GM19099 (cell line): ENCODE results near the gene VMO1.

ENCODE experiments used
- POLR2A ChIP-seq: IDR thresholded peaks from 3 replicates; pipeline ENCODE4 v1.6.1; 2011; ENCODE audit warnings: low read depth; ENCODE audit not compliant: insufficient read length; ENCODE audit errors: extremely low read depth

The VMO1 gene

DNA sequence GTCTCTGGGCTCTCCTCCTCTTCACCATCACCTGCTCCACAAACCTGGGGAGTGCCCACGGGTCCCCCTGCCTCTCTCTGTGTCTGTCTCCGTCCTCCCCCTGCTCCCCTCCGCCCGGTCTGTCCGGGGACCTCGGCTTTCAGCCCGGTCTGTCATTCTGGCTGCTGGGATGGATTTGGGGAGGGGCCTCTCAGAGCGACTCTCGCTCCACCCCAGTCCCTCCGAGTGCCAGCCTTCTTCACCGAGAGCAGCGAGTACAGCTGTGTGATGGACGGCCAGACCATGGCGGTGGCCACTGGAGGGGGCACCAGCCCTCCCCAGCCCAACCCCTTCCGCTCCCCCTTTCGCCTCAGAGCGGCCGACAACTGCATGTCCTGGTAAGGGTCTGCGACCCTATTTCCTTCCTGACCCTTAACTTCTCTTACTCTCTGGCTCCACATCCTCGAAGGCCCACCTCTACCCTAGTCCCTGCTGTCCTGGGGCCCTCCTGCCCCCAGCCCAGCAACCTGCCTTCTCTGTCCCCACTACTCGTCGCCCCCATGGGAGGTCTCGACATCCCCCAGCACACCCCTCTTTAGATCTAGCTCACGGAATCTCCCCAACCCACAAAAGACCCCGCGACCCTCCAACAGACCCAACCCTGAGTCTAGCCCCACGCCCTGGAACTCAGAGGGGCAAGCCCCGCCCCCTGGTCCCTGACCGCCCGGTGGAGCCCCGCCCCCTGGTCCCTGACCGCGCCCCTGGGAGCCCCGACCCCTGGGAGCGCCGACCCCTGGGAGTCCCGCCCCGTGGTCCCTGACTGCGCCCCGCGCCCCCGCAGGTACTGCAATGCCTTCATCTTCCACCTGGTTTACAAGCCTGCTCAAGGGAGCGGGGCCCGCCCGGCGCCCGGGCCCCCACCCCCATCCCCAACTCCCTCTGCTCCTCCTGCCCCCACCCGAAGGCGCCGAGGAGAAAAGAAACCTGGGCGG, 40.9 kb downstream of the VMO1 start:
- no peak for TF ChIP-seq POLR2A

DNA sequence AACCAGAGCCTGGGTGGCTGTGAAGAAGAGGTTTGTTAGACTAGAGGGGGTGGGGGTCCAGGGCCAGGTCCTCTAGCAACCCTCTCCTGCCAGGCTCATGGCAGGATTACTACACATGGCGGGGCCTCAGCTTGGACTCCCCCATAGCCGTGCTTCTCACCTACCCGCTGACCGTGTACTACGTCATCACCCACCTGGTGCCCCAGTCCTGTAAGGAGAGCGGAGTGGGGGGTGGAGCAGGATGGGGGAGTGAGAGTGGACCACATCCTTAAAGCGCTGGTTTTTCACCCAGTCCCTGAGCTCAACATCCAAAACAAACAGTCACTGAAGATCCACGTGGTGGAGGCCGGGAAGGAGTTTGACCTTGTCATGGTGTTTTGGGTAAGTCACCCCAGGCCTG, 42.3 kb downstream of the VMO1 start:
- TF ChIP-seq POLR2A = no peak

DNA sequence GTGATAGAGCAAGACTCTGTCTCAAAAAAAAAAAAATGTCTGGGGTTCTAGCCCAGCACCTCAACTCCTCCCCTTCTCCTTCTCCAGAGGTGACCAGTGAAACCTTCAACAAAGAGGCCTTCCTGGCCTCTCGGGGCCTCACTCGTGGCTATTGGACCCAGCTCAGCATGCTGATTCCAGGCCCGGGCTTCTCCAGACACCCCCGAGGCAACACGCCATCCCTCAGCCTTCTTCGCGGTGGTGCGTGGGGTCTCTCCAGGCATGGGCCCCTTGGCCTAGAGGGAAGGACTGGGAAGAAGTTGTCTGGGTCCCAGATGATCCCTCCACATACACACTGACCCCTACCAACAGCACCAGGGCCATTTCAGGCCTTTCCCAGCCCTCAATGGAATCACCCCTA, 42.9 kb downstream of the VMO1 start:
- TF ChIP-seq POLR2A = no peak

DNA sequence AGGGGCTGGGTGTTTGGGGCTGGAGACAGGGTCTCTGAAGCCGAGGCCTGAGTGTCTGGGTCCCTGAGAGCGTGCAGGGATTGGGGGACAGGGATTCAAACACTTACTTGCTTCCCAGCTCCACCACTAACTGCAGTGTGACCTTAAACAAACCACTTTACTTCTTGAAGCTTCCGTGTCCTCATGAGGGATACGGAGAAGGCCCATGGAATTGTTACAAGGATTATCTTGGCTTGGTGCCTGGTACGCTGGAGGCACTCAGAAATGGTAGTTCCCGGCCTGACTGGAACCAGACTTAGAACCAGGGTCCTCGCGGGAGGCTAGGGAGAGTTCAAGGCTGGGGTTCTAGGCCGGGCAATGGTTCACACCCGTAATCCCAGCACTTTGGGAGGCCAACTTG, 43.5 kb downstream of the VMO1 start:
- TF ChIP-seq POLR2A = no peak

DNA sequence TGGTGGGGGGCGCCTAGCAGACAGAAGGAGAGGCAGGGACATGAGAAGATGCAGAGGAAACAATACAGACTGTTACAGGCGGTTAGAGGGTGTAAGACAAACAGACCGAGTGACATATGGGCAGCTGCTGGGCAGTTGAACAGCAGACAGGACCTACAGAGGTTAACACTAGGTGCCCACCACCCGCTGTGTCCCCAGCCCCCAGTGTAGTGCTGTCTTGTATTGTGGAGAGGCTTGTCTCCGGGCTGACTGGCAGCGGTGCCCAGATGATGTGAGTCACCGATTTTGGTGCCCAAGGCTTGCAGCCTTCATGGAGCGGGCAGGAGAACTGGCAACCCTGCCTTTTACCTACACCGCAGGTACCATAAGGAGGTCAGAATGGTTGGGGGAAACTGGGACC, 44.0 kb downstream of the VMO1 start:
- TF ChIP-seq POLR2A = no peak

DNA sequence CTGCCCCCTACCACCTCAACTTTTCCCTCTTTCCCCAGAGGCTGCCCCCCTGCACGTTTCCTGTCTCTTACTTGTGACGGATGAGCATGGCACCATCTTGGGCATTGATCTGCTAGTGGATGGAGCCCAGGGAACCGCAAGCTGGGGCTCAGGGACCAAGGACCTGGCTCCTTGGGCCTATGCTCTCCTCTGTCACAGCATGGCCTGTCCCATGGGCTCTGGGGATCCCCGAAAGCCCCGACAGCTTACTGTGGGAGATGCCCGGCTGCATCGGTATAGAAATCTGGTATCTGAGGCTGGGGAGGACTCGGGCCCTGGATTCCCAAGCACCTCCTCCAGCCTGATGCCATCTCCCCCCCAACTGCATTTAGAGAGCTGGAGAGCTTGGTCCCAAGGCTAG, 44.6 kb downstream of the VMO1 start:
- no peak for TF ChIP-seq POLR2A

DNA sequence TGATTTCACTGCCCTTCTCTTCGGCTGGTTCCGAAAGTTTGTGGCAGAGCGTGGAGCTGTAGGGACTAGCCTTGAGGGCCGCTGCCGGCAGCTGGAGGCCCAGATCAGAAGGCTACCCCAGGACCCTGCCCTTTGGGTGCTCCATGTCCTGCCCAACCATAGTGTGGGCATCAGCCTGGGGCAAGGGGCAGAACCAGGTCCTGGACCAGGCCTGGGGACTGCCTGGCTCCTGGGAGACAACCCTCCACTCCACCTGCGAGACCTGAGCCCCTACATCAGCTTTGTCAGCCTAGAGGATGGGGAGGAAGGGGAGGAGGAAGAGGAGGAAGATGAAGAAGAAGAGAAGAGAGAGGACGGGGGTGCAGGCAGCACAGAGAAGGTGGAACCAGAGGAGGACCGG, 45.6 kb downstream of the VMO1 start:
- no peak for TF ChIP-seq POLR2A

DNA sequence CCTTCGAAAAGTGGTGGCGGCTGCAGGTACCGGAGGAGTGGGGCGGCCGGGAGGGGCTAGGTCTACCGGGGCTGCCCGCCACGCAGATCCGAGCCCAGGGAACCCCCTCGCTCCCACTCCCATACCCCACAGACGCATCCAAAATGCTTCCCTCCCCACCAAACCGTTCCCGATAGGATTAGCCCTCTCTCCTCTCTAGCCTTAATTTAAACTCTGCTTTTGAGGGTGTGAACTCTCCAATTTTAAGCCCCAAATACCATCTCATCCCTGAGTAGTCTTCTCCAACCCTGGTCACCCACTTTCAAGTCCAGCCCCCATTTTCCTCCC, 46.2 kb downstream of the VMO1 start:
- no peak for TF ChIP-seq POLR2A

DNA sequence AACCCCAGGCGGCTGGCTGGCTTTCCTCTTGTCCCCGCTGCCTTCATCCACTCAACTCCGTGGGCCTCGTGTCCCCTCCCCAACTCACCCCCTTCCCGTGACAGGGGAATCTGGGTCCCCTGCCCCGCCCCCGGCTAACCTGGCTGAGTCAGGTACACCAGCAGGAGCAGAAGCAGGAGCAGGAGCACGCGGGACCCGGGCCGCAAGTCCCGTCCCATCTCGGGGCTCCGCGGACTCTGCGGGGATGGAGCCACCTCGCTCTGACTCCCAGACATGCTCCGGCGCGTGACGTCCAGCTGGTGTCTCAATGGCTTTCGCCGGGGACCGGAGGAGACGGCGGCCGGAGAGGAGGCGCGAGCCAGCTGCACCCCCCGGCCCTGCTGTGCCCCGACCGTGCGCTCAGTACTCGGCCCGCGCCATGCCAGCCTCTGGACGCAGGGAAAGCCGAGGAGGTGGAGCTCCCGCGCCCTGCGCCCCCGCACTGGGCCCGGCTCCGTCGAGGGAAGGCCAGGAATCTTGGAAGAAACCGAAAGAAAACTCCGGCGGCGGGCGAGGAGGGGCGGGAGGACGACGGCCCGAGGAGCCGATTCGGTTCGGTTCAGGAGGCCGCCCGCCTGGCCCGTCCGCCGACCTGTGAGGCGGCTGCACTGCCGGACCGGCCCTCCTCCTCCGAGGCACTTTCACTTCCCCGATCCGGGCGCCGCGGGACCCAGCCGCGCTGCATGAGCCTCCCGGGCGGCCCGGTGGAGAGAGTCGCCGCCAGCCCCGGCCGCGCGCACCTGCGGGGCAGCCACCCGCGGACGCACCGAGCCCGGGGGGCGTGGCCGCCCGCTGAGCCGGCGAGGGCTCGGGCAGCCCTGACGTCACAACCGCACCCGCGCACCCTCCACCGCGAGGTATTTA, 46.8 kb downstream of the VMO1 start, which contains the start of the genes CXCL16 and ZMYND15:
CXCL16 (minus strand) TSS at position 807 of the 903 bp plus-strand sequence; CDS start at position 218, 589 bp downstream.
ZMYND15 (plus strand) TSS at position 712 of the 903 bp plus-strand sequence. CDS start 716 bp downstream, outside the sequence.
- no peak for TF ChIP-seq POLR2A

DNA sequence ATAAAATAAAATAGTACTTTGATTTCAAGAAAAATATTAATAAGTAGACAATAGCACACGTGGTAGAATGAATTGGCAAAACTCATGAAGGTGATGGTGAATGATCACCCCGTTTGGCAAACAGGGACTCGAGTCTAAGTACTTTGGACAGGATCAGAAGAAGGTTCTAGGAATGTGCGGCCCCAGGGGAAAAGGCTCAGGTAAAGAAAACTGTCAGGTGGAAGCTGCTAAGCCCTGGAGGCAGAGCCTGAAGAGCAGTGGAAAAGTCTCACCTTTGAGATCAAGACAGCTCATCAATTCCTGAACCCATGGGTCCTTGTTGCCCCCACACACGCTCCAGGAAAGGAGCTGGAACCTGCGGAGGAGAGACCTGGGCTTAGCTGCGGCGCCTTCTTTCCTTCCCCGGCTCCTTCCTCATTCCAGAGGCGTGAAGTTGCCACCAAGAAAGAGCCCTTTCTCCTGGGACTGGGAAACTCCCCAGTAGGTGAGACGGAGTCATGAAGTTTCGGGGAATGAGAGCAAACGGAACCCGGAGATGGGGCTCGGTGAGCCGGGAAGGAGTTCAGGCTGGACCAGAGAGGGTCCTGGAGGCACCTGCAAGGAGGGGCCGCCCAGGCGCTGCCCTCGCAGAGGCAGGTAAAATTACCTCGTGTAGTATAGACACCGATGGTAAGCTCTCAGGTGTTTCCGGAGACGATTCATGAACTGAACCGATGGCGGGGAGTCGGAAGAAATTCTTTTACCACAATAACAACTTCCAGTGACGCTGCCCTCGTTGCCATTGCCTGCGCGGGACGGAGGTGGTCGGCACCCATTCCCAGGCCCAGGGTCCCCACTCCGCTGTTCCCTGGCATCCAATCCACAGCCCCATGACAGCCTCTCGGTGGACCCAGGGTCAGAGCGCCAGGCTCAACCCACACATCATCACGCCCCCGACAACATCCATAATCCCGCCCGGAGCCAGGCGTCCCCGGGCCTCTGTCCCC, 47.7 kb downstream of the VMO1 start:
- no peak for TF ChIP-seq POLR2A

DNA sequence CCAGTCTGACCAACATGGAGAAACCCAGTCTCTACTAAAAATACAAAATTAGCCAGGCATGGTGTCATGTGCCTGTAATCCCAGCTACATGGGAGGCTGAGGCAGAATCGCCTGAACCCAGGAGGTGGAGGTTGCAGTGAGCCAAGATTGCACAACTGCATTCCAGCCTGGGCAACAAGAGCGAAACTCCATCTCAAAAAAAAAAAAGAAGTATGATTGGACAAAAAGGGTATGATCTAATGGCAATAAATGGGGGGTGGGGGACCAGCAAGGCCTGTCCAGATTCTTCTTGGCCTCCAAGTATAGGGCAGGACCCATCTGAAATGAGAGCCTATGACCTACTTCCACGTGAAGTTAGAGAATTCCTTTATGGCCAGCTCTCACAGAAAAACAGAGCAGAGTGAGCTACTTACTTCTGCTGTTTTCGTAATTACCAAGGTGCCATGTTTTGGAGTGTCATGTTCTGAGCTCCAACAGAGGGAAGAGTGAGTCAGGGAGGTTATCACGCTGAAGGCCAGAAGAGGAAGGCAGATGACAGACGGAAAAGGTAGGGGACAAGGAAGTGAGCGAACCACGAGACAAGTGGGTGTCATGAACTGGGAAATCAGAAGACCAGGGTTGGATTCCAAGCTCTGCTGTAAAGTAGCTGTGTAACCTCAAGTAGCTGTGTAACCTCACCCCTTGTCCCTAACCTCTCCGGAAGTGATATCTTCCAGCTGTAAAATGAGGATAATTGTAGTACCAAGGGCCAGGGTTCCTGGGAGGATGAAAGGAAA, 50.1 kb downstream of the VMO1 start:
- TF ChIP-seq POLR2A = no peak
